ENCODE data around the gene SLCO3A1. TPM values are rescaled to one million over a fixed set of nuclear protein-coding genes. Genes with fewer than 3 reads are reported as not detected.

Gene SLCO3A1
- polyA plus RNA-seq, 1 donor: 5.1 TPM

- DNase-seq: no peak
Observed at GRCh38 chr15:92005154-92005553, 151.6 kb downstream of the SLCO3A1 start.

GRCh38 chr15:92006186-92007028, 152.9 kb downstream of the SLCO3A1 start:
- no peak for DNase-seq

DNA sequence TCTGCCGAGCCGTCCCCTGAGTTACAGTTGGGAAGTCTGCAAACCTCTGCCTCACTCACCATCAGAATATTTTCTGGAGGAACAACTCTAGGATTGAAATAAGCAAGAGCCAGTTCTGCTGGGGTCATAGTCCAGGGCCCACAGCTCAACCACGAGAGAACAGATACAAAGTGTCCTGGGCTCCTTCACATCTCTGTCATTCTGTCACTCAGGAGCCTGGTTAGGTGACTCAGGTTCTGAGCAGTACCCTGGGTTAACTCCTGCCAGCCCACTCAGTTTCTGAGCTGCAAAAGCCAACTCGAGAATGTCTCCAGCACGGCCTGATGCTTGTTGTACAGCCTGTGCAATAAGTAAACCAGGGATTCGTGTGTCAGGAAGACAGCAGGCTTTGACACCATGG, 155.7 kb downstream of the SLCO3A1 start:
- no peak for DNase-seq

DNA sequence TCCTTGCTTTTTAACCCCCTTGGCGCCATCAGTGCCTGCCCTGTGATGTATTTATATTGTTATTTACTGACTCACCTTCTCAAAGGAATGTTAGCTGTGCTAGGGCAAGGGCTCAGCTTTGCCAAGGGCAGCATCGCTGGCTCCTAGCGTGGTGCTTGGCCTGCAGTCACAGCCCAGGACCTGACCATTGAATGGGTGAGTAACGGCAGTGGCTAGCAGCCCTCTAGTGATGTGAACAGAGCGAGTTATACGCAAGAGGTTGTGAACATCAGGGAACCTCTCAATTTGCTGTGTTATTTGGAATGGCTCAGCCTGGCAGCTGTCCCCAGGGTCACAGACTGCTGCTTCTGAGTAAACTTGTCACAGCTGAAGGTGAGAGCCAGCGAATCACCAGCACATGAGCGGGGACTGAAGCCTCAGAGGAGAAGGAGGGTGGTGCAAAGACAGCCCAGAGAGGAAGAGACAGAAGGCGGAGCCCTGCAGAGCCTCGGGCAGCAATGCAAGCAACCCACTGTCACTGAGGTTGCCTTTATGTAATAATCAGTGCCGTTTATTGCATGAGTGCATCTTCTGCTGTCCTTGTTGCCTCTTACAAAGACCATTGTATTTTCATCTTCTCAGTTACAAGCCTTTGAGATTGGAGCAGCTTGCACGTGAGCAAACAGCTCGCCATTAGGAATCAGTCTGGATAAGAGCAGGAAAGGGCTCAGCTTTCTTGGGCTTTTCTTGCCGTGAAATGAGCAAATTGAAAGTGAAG, 158.3 kb downstream of the SLCO3A1 start:
- DNase-seq: no peak

DNA sequence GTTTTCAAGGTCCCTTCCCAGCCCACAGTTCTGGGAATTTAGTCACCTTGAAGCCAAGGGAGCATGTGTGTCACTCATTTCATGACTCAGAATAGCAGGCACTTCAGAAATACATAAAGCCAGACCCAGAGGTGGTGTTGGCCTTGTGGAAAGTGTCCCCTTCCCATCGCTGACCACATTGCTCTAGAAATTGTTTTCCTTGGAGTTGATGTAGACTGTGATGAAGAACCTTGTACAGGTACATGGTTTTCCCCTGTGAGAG, 158.8 kb downstream of the SLCO3A1 start:
- DNase-seq: no peak

DNA sequence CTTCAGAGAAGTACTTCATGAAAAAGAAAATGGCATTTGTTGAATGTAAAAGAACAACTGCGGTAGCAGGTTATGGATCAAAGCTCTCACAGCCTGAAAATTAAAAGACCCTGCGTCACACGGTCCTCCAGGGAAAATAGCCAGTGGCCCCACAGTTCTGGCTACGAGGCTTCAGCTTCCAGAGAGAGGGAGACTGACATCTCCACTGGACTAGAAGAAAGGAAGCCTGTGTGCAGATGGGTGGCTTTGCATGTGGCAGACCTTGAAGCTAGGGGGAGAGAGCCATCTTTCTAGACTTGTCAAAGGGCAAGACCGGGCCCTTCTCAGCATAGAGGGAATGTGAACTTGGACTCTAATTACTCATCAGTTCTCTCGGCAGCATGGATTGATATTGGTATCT, 159.4 kb downstream of the SLCO3A1 start:
- DNase-seq: no peak

DNA sequence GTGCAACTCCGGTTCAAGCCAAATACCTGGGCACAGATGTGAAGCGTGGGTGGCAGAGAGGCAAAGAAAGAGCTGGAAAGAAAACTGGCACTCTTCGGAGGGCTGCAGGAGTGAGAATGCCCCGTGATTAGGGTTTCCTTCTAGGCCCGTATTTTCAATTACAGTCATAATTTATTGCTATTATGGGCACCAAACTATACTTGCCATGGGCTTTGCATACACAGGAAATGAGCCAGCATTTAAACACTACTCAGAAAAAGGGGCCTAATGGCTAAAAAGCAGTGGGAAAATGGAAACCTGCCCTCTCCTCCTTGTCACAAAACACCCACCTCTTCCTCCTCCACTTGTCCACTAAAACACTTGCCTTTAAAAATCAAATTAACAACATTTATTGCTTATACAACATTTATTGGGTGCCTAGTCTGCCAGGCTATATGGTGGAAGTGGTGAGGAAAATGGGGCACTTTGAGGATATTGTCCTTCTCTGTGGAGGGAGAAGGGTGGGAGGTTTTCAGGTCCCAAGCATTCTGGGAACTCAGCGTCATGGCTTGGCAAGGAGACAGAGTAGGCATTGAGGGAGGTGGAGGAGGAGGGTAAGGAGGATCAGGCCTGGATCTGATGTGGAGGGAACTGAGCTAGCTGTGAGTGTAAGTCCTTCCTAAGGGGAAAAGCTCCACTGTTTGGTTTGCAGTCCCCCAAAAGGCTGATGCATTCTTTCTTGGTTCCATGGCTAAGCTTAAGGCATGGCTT, 160.9 kb downstream of the SLCO3A1 start:
- DNase-seq: no peak

GRCh38 chr15:92017882-92018534, 164.5 kb downstream of the SLCO3A1 start:
- DNase-seq: no peak

GRCh38 chr15:92018535-92019239, 165.2 kb downstream of the SLCO3A1 start:
- DNase-seq: no peak

DNA sequence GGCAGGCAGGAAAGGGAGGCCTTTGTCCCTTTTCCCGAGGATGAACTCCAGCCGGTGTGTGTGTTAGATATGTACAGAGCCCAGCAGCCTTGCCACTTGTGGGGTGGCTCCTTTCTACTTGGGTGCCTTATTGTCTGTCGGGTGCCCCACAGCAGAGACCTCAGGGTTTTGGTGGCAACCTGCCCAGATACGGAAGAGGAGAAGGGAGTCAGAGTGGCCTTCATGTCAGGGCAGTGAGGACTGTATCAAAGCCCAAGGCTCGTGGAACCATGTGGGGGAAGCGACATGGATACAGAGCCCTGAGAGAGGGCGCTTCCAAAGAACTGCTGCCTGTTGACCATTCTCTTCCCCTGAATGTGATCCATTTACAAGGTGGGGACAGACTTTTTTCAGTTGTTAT, 166.2 kb downstream of the SLCO3A1 start:
- no peak for DNase-seq

- no peak for DNase-seq
Observed at GRCh38 chr15:92020207-92020606, 166.7 kb downstream of the SLCO3A1 start.

DNA sequence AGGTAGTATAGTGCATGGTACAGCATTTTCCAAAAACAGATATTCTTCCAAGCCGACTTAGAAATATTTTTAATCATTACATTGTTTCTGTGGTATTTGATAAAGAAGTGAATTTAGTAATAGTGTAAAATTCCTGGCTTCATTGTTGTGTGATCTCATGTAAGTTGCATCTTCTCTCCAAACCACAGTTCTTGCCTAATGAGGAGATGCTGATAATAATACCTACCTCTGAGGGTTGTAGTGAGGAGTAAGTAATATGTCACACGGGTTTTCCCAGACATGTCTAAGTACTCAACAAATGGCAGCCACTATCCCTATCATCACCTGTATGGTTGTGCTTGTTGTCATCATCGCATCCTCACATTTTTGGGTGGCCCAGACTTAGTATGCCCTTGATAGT, 167.3 kb downstream of the SLCO3A1 start:
- no peak for DNase-seq

DNA sequence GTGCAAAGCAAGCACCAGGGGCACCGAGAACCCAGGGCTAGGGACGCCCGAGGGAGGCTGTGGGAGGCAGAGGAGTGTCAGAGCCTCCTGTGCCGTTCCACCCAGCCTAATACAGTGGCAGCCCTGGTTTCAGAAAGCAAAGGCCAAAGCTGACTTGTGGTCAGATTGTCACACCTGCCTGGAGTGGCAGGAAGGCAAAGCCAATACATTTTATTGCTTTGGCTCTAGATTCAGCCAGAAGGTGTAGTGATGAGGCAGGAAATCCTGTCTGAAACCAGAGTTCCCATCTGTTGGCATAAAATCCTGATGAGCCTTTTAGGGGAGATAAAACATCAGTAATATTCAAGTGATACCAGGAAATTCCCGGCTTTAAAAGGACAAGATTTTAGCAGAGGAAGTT, 168.3 kb downstream of the SLCO3A1 start:
- DNase-seq: no peak

GRCh38 chr15:92023965-92024364, 170.5 kb downstream of the SLCO3A1 start:
- DNase-seq: no peak

DNA sequence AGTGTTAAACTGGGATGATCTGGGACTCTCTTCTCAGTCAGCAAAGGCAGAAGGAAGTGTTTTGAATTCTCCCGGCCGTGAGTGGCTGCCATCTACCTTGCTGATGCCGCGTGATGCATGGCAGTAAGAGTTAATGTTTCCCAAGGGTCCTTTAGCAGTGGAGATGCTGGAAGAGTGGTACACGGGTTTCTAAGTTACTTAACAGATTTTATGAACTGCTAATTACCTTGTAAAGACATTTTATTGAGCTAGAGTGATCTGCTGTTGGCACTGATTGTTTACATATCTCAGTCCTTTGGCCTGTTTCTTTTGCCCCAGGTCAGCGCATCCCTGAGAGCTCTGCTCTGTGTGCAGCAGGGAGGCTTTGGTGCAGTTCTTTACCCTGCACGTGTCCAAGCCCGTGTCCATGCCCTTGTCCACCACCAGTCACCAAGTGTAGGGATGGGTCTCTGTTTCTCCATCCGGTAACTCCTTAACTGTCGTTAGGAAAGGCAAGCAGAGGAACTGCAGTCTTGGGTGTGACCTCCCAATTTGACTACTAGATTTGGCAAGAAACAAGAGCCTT, 172.3 kb downstream of the SLCO3A1 start:
- DNase-seq: no peak

DNA sequence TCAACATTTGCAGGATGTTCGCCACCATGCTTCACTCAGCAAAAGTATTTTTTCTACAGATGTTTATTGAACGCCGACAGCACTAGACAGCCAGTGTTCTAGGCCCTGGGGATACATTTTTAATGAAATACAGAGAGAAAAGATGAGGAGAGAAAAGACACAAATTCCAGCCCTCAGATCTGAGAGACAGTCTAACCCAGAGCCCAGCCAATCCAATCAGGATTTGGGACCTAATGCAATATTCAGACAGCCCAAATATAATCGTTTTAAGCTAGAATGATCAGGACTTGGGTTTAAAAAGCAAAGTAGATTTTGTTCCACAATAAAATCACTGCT, 174.8 kb downstream of the SLCO3A1 start:
- DNase-seq: no peak

DNA sequence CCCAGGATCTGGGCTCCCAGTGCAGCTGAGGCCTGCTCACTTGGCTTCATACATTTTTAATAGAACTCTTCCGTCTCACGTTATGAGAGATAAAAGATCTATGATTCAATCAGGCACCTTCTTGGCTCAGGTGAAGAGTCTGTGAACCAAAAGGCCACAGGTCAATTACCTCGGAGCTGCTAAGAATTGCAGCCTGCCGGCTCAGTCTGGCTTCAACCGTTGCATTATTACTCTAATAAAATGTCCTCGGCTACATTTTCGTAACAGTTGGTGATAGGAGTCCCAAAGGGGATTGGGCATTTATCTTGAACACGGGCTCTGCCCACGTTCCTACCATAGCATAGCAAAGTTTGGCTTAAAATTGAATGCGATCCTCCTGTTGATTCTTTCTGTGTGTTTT, 176.3 kb downstream of the SLCO3A1 start:
- DNase-seq: no peak

DNA sequence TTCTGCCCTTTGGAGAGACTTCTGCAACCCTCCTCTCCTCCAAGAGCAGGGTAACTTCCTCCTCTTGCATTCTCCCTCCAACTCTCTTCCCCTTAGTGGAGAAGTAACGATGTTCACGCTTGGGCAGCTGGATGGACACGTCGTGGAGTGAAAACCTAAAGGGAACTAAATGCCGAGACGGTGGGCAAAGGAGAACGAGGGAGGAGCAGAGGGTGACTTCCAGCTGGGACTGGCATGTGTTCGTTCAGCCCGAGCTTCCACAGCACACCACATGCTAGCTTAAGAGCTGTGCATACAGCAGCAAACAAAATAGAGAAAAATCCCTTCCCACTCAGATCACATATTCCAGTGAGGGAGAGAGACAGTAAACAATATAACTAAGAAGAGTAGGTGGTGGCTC, 179.8 kb downstream of the SLCO3A1 start:
- no peak for DNase-seq

GRCh38 chr15:92033723-92034122, 180.2 kb downstream of the SLCO3A1 start:
- DNase-seq: no peak

DNA sequence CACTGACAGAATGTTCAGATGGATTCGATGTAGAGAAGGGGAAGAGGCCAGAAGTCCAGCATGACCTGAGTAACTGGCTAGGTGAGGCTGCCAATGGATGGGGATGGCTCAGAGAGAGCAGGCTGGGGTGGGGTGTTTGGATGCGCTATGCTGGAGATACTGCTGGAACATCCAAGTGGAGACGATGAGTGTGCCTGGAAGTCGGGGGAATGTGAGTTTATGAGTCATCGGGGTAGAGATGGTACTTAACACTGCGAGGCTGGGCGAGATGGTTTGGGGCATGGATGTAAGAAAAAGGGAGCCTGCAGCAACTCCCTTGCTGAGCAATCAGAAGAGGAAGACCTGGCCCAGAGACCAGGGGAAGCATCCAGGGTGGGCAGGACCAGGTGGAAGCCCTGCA, 180.7 kb downstream of the SLCO3A1 start:
- DNase-seq: no peak

- no peak for DNase-seq
Observed at GRCh38 chr15:92035551-92035950, 182.0 kb downstream of the SLCO3A1 start.

GRCh38 chr15:92035961-92036360, 182.5 kb downstream of the SLCO3A1 start:
- no peak for DNase-seq

Data from hindlimb muscle (tissue), 1 donor.